ENCODE data around the gene OPN3. TPM values are rescaled to one million over a fixed set of nuclear protein-coding genes. Genes with fewer than 3 reads are reported as not detected.

The OPN3 gene
- polyA plus RNA-seq, 2 of the 4 experiments (the other 2 are of a cell fraction): 41.0 to 144 TPM

- no peak for FAIRE-seq
- TF ChIP-seq ELK1 (IDR thresholded peaks at IDR 0.05; ENCODE audit: low read depth, low read length): no peak
- no peak for TF ChIP-seq ZFP36 (IDR thresholded peaks at IDR 0.05; ENCODE audit: borderline replicate concordance, partially characterized antibody)
- H3K4me3 ChIP-seq: no peak overlapping the region
- ChIA-PET POLR2A (no interaction called here), CTCF (interaction anchor here (0.6 to 2.0 kb wide), 2 partner anchors 20 to 207 kb away, joined by 3 to 14 read pairs; no protein-coding TSS in a partner anchor)
- no peak for ATAC-seq
- DNase-seq (ENCODE audit: low read depth in 1 of 2, low spot score in 1 of 2): no peak
- H3K4me1 ChIP-seq: peaks cover 49% of the 10 kb centered on the region
- H3K4me2 ChIP-seq: peak overlapping the region; percentile 40
- H3K9me3 ChIP-seq: no peaks in the 10 kb centered on the region
- WGBS (ENCODE audit: missing lambda C conversion rate): 73% methylated on average over 5 of the region's 5 CpGs
- no peak overlapping the region for H3K27ac ChIP-seq
Observed at GRCh38 chr1:241631674-241632073, 8.5 kb downstream of the OPN3 start.

DNA sequence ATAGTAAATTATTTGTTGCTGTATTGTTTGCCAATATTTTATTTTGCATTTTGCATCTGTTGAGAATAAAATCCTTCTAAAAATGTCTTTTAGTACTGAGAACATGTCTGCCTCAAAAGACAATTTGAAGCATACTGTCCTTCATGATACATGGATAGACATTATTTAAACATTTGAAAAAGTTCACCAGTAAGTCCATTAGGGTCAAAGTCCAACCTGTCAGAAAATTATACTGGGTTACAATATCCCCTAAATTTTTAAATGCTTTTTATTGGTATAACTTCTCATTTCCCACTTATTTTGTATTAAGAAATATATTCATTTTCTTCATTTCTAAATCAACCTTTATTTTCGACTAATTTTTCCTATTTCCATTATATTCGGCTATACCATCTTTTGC lies 9.3 kb downstream of the OPN3 start:
- WGBS (ENCODE audit: missing lambda C conversion rate): 86% methylated on average over 2 of the region's 2 CpGs
- DNase-seq (ENCODE audit: low read depth in 1 of 2, low spot score in 1 of 2) (no peak), ATAC-seq (no peak), FAIRE-seq (no peak)
- TF ChIP-seq ESRRA (IDR thresholded peaks at IDR 0.05; ENCODE audit: borderline replicate concordance, low read length) (no peak), BHLHE40 (IDR thresholded peaks at IDR 0.05; ENCODE audit: low read depth, low read length) (no peak), RFX5 (IDR thresholded peaks at IDR 0.05) (no peak), CHD4 (IDR thresholded peaks at IDR 0.05; ENCODE audit: borderline replicate concordance) (no peak)
- TF ChIP-seq, protein P1, sequence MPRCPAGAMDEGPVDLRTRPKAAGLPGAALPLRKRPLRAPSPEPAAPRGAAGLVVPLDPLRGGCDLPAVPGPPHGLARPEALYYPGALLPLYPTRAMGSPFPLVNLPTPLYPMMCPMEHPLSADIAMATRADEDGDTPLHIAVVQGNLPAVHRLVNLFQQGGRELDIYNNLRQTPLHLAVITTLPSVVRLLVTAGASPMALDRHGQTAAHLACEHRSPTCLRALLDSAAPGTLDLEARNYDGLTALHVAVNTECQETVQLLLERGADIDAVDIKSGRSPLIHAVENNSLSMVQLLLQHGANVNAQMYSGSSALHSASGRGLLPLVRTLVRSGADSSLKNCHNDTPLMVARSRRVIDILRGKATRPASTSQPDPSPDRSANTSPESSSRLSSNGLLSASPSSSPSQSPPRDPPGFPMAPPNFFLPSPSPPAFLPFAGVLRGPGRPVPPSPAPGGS (IDR thresholded peaks at IDR 0.05): no peak
- Histone ChIP-seq H3K27ac (no peak overlapping the region), H3K4me1 (peaks cover 45% of the 10 kb centered on the region), H3K4me2 (no peak overlapping the region; the same call in 1 of the 3 replicates), H3K4me3 (no peak overlapping the region), H3K9me3 (no peaks in the 10 kb centered on the region)
- ChIA-PET CTCF (no interaction called here), POLR2A (no interaction called here)

DNA sequence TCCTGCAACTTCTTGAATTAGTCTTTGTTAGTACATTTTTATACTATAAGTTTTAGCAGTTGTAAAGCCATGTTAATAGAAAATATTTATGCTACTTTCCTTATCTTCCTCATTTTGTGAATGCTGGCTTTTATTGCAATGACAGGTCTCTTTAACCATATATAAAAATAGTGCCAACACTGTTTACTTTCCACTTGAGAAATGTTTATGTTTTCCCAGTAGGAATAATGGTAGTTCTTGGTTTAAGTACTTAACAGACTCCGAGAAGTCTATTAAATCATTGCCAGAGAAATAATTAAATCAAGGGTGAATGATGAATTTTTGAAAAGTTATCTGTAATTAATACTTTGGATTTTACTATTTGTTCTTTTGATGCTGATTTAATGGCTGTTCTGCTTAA lies 9.7 kb downstream of the OPN3 start:
- ChIA-PET POLR2A (no interaction called here), CTCF (interaction anchor here (1.3 to 1.8 kb wide), 3 partner anchors 16 to 204 kb away, joined by 4 to 14 read pairs (median 4); no protein-coding TSS in a partner anchor)
- no peak for ATAC-seq
- TF ChIP-seq HOXB13 (CRISPR knock-in tag; IDR thresholded peaks at IDR 0.05; ENCODE audit: low read depth) (no peak), JUNB (IDR thresholded peaks at IDR 0.05) (no peak), REST (IDR thresholded peaks at IDR 0.05) (0 out of 2 replicates have a peak, but pooled peaks have one; percentile 22)
- TF ChIP-seq, protein P2, sequence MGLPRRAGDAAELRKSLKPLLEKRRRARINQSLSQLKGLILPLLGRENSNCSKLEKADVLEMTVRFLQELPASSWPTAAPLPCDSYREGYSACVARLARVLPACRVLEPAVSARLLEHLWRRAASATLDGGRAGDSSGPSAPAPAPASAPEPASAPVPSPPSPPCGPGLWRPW (IDR thresholded peaks at IDR 0.05): no peak
- TF ChIP-seq, protein P3, sequence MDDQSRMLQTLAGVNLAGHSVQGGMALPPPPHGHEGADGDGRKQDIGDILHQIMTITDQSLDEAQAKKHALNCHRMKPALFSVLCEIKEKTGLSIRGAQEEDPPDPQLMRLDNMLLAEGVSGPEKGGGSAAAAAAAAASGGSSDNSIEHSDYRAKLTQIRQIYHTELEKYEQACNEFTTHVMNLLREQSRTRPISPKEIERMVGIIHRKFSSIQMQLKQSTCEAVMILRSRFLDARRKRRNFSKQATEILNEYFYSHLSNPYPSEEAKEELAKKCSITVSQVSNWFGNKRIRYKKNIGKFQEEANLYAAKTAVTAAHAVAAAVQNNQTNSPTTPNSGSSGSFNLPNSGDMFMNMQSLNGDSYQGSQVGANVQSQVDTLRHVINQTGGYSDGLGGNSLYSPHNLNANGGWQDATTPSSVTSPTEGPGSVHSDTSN (IDR thresholded peaks at IDR 0.05): no peak
- no peak overlapping the region for H3K4me3 ChIP-seq
- FAIRE-seq: peak; percentile 43
- peaks cover 45% of the 10 kb centered on the region for H3K4me1 ChIP-seq
- H3K9me3 ChIP-seq: no peaks in the 10 kb centered on the region
- 93% methylated on average over 1 of the region's 1 CpG for WGBS (ENCODE audit: missing lambda C conversion rate)
- DNase-seq (ENCODE audit: low read depth in 1 of 2, low spot score in 1 of 2): no peak
- no peak overlapping the region for H3K27ac ChIP-seq
- H3K4me2 ChIP-seq: no peak overlapping the region; the same call in 2 of the 3 replicates
